ENCODE measurements around the gene ATP4A.

The ATP4A gene

GRCh38 chr19:35509018-35509652 is 54.3 kb downstream of the ATP4A start:
- TF ChIP-seq, protein P1, sequence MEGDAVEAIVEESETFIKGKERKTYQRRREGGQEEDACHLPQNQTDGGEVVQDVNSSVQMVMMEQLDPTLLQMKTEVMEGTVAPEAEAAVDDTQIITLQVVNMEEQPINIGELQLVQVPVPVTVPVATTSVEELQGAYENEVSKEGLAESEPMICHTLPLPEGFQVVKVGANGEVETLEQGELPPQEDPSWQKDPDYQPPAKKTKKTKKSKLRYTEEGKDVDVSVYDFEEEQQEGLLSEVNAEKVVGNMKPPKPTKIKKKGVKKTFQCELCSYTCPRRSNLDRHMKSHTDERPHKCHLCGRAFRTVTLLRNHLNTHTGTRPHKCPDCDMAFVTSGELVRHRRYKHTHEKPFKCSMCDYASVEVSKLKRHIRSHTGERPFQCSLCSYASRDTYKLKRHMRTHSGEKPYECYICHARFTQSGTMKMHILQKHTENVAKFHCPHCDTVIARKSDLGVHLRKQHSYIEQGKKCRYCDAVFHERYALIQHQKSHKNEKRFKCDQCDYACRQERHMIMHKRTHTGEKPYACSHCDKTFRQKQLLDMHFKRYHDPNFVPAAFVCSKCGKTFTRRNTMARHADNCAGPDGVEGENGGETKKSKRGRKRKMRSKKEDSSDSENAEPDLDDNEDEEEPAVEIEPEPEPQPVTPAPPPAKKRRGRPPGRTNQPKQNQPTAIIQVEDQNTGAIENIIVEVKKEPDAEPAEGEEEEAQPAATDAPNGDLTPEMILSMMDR (IDR thresholded peaks at IDR 0.05; ENCODE audit: insufficient read depth, low read depth, low read length, missing control alignments) = no peak
- H3K4me3 ChIP-seq (ENCODE audit: low read depth, low read length) = peak overlapping the region; percentile 56
- DNase-seq (ENCODE audit: low read depth) = peak; percentile 76

DNA sequence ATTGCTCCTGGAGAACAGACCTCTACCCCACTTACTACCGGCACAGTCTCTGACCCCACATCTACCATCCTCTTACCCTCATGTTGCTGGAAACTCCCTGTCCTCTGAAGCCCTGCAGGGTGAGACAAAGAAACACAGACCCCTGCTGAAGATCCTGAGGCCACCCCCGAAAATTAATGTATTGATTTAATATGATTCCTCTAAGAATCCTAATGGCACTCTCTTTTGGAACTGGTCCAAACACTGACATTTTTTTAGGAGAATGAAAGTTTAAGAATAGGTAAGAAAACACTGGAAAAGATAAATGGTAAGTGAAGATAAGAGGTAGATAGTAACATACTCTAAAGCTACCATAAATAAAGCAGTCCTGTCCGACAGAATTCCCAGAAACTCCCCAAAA is 55.3 kb downstream of the ATP4A start:
- no peak for DNase-seq (ENCODE audit: low read depth)
- H3K4me3 ChIP-seq (ENCODE audit: low read depth, low read length) = no peak overlapping the region
- TF ChIP-seq, protein P1 (IDR thresholded peaks at IDR 0.05; ENCODE audit: insufficient read depth, low read depth, low read length, missing control alignments) = no peak

- TF ChIP-seq, protein P1 (IDR thresholded peaks at IDR 0.05; ENCODE audit: insufficient read depth, low read depth, low read length, missing control alignments) = no peak
- no peak overlapping the region for H3K4me3 ChIP-seq (ENCODE audit: low read depth, low read length)
- DNase-seq (ENCODE audit: low read depth) = no peak
These were observed 55.9 kb downstream of the ATP4A start for GRCh38 chr19:35507561-35507960.

DNA sequence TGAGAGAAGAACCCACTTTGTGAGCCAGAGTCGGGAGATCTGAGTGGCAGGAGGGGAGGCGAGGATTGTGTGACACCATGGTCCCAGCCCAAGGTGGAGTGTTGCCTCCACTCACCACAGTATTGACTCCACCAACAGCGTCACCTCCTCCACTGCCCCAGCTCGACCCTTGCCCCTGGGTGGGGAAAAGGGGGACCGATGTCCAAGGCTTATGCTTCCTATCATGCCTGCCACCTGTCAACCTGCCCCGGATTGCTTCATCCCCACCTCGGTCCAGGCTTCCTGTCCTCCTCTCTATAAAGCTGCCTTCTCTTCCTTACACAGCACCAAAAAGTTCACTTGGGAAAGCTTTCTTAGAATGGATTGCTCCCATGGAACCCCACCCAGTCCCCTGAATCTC is 57.4 kb downstream of the ATP4A start:
- H3K4me3 ChIP-seq (ENCODE audit: low read depth, low read length) = no peak overlapping the region
- TF ChIP-seq, protein P1 (IDR thresholded peaks at IDR 0.05; ENCODE audit: insufficient read depth, low read depth, low read length, missing control alignments) = no peak
- no peak for DNase-seq (ENCODE audit: low read depth)

DNA sequence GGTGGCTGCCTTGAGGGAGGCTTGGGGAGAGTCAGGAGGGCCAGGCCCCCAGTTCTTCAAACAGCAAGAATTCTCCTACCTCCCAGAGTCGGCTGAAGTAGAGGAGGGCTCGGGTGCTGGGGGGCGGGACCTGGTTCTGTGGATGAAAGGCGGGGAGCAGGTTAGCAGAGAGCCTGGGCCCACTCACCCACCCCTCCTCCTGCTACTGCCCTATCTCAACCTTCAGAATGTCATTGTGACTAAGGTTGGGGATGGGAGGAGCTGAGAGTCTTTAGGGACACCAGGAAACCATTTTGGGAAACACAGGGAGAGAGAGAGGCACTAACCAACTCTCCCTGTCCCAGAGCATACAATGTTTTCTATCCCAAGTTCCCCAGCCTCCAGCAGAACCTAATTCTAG is 60.7 kb downstream of the ATP4A start:
- TF ChIP-seq, protein P1 (IDR thresholded peaks at IDR 0.05; ENCODE audit: insufficient read depth, low read depth, low read length, missing control alignments) = no peak
- DNase-seq (ENCODE audit: low read depth) = no peak
- H3K4me3 ChIP-seq (ENCODE audit: low read depth, low read length) = no peak overlapping the region

- DNase-seq (ENCODE audit: low read depth) = no peak
- TF ChIP-seq, protein P1 (IDR thresholded peaks at IDR 0.05; ENCODE audit: insufficient read depth, low read depth, low read length, missing control alignments) = no peak
These were observed 61.8 kb downstream of the ATP4A start for GRCh38 chr19:35501684-35502083.

DNA sequence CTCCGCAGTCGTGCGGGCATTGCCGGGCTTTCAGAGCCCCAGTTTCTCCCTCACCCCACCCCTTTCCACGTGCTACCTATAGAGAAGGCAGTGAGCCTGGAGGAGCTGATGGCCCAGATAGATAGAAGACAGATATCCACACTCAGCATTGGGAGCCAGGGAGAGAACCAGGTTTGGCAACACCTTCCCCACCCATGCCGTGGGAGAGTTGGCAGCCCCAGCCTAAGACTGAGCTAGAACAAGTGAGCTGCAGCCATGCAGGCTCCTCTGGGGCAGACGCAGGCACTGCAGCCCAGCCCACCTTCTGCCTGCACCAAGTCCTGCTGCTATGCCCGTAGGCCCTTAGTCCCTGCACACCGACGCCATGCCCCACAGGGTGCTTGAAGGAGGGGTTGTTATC is 62.8 kb downstream of the ATP4A start:
- DNase-seq (ENCODE audit: low read depth) = no peak
- no peak overlapping the region for H3K4me3 ChIP-seq (ENCODE audit: low read depth, low read length)
- TF ChIP-seq, protein P1 (IDR thresholded peaks at IDR 0.05; ENCODE audit: insufficient read depth, low read depth, low read length, missing control alignments) = no peak

More at GRCh38 chr19:35501684-35502083, 61.8 kb downstream of the ATP4A start:
- H3K4me3 ChIP-seq (ENCODE audit: low read depth, low read length) = no peak overlapping the region
